Measurements from ENCODE around the gene MYO1D. TPM values are rescaled to one million over a fixed set of nuclear protein-coding genes. Genes with fewer than 3 reads are reported as not detected.

The MYO1D gene
- total and polyA plus RNA-seq, 4 donors: 4.5 to 22.9 (median 13.3) TPM

- 75% methylated on average over 6 of the region's 6 CpGs for WGBS
- Histone ChIP-seq H3K27me3 (ENCODE audit: control insufficient read depth in 4 of 4, insufficient read depth in 4 of 4, low read length in 3 of 4) (no peaks in the 10 kb centered on the region), H3K27ac (ENCODE audit: low read depth in 1 of 2, low read length in 2 of 2) (no peak overlapping the region), H3K4me1 (ENCODE audit: control insufficient read depth in 4 of 4, insufficient read depth in 4 of 4, low read length in 3 of 4) (peaks cover 0 to 5% (median 2%) of the 10 kb centered on the region in 4 donors), H3K9me3 (ENCODE audit: control insufficient read depth in 4 of 4, low read length in 3 of 4) (no peaks in the 10 kb centered on the region), H3K36me3 (ENCODE audit: control insufficient read depth in 4 of 4, insufficient read depth in 3 of 4, low read depth in 1 of 4, low read length in 3 of 4) (no peaks in the 10 kb centered on the region), H3K4me3 (ENCODE audit: low read depth in 1 of 3, low read length in 3 of 3) (no peak overlapping the region), H3K9ac (ENCODE audit: low read depth in 1 of 2, low read length in 2 of 2) (no peak overlapping the region)
- TF ChIP-seq YY1 (IDR thresholded peaks at IDR 0.05): no peak
- TF ChIP-seq TAF1 (conservative IDR thresholded peaks at IDR 0.05): no peak
- no peak for TF ChIP-seq EGR1 (IDR thresholded peaks at IDR 0.05; ENCODE audit: low read depth in 2 of 2)
- no peak for TF ChIP-seq SP1 (IDR thresholded peaks at IDR 0.05)
- TF ChIP-seq FOXA2 (IDR thresholded peaks at IDR 0.05): no peak
- TF ChIP-seq, protein P1, sequence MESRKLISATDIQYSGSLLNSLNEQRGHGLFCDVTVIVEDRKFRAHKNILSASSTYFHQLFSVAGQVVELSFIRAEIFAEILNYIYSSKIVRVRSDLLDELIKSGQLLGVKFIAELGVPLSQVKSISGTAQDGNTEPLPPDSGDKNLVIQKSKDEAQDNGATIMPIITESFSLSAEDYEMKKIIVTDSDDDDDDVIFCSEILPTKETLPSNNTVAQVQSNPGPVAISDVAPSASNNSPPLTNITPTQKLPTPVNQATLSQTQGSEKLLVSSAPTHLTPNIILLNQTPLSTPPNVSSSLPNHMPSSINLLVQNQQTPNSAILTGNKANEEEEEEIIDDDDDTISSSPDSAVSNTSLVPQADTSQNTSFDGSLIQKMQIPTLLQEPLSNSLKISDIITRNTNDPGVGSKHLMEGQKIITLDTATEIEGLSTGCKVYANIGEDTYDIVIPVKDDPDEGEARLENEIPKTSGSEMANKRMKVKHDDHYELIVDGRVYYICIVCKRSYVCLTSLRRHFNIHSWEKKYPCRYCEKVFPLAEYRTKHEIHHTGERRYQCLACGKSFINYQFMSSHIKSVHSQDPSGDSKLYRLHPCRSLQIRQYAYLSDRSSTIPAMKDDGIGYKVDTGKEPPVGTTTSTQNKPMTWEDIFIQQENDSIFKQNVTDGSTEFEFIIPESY (IDR thresholded peaks at IDR 0.05): no peak
- no peak for TF ChIP-seq JUND (IDR thresholded peaks at IDR 0.05)
- no peak for TF ChIP-seq HNF4G (IDR thresholded peaks at IDR 0.05)
- no peak for TF ChIP-seq HNF4A (conservative IDR thresholded peaks at IDR 0.05)
- no peak for TF ChIP-seq GABPA (IDR thresholded peaks at IDR 0.05 in 1 of 2, conservative IDR thresholded peaks at IDR 0.05 in 1 of 2)
- TF ChIP-seq ATF3 (IDR thresholded peaks at IDR 0.05): no peak
- no peak for TF ChIP-seq RXRA (IDR thresholded peaks at IDR 0.05)
- no peak for TF ChIP-seq REST (IDR thresholded peaks at IDR 0.05)
- no peak for TF ChIP-seq NR2F2 (IDR thresholded peaks at IDR 0.05)
- TF ChIP-seq RAD21 (IDR thresholded peaks at IDR 0.05): no peak
- TF ChIP-seq FOXA1 (IDR thresholded peaks at IDR 0.05): no peak
- TF ChIP-seq, protein P2, sequence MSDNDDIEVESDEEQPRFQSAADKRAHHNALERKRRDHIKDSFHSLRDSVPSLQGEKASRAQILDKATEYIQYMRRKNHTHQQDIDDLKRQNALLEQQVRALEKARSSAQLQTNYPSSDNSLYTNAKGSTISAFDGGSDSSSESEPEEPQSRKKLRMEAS (IDR thresholded peaks at IDR 0.05): no peak
- DNase-seq (ENCODE audit: low spot score): no peak
Observed at GRCh38 chr17:32882029-32882428, 5.1 kb upstream of the MYO1D start.

GRCh38 chr17:32880671-32881453, 3.9 kb upstream of the MYO1D start:
- H3K36me3 ChIP-seq (ENCODE audit: control insufficient read depth in 4 of 4, insufficient read depth in 3 of 4, low read depth in 1 of 4, low read length in 3 of 4): no peaks in the 10 kb centered on the region
- WGBS: 82% methylated on average over 6 of the region's 6 CpGs
- TF ChIP-seq SP1 (IDR thresholded peaks at IDR 0.05): no peak
- no peak for TF ChIP-seq NR2F2 (IDR thresholded peaks at IDR 0.05)
- no peak for TF ChIP-seq YY1 (IDR thresholded peaks at IDR 0.05)
- TF ChIP-seq FOXA2 (IDR thresholded peaks at IDR 0.05): no peak
- TF ChIP-seq HNF4A (conservative IDR thresholded peaks at IDR 0.05): no peak
- TF ChIP-seq GABPA (IDR thresholded peaks at IDR 0.05 in 1 of 2, conservative IDR thresholded peaks at IDR 0.05 in 1 of 2): no peak
- no peak for TF ChIP-seq HNF4G (IDR thresholded peaks at IDR 0.05)
- H3K4me1 ChIP-seq (ENCODE audit: control insufficient read depth in 4 of 4, insufficient read depth in 4 of 4, low read length in 3 of 4): peaks cover 0 to 11% (median 6%) of the 10 kb centered on the region in 4 donors
- no peak overlapping the region for H3K4me3 ChIP-seq (ENCODE audit: low read depth in 1 of 3, low read length in 3 of 3)
- no peak overlapping the region for H3K9ac ChIP-seq (ENCODE audit: low read depth in 1 of 2, low read length in 2 of 2)
- no peaks in the 10 kb centered on the region for H3K9me3 ChIP-seq (ENCODE audit: control insufficient read depth in 4 of 4, low read length in 3 of 4)
- H3K27ac ChIP-seq (ENCODE audit: low read depth in 1 of 2, low read length in 2 of 2): no peak overlapping the region
- no peaks in the 10 kb centered on the region for H3K27me3 ChIP-seq (ENCODE audit: control insufficient read depth in 4 of 4, insufficient read depth in 4 of 4, low read length in 3 of 4)
- no peak for DNase-seq (ENCODE audit: low spot score)

Measured in liver (tissue), 9 donors.